Germinal center (tissue), 1 donor: Measurements from ENCODE around the gene GMDS.

ENCODE experiments used
- DNase-seq: peaks from one replicate; pipeline ENCODE4 v3.0.0; 2012; ENCODE audit warnings: mixed read lengths, low spot score

GMDS gene

GRCh38 chr6:1832844-1833787 lies 412.3 kb downstream of the GMDS start:
- no peak for DNase-seq

DNA sequence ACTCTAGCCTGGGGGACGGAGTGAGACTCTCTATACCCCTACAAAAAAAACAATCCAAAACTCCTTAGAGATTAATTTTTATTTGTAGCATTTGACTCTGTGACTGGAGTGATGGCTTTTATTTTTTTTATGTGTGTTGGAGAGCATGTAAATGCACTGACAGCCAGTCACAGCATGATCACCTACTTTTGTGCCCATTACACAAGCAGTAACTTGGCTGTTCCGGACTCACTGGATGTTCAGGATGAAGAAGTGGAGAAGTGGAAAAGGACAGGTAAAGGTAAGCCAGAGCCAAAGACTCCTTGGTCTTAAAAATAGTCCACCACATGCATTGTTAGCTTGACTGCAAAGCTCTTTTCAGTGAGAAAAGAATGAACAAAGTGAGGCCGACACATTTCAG lies 413.0 kb downstream of the GMDS start:
- DNase-seq, result no peak

- no peak for DNase-seq
These were observed 417.2 kb downstream of the GMDS start for GRCh38 chr6:1827984-1828793.

DNA sequence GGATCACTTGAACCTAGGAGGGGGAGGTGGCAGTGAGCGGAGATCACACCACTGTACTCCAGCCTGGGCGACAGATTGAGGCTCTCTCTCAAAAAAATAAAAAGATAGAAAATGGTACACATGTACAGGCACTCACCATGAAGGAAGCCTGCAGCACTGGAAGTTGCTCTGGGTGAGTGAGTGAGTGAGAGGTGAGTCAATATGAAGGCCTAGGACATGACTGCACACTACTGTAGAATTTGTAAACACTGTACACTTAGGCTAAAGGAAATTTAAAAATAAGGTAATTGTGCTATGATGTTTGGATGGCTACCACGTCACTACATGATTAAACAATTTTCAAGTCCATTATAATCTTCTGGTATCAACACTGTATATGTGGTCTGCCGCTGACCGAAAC lies 419.5 kb downstream of the GMDS start:
- no peak for DNase-seq

DNA sequence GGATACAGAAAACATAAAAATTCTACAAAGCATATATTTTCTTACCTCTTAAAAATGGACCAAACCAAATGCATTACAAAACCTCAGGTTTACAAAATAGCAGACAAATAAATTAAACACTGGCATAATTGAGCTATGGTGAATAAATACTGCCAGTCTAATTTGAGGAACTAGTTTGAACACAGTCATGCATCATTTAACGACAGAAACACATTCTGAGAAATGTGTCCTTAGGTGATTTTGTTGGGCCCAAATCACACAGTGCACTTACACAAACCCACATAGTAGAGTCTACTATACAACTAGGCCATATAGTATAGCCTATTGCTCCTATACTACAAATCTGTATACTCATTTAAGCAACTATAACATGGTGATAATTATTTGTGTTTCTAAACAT lies 420.1 kb downstream of the GMDS start:
- no peak for DNase-seq

DNA sequence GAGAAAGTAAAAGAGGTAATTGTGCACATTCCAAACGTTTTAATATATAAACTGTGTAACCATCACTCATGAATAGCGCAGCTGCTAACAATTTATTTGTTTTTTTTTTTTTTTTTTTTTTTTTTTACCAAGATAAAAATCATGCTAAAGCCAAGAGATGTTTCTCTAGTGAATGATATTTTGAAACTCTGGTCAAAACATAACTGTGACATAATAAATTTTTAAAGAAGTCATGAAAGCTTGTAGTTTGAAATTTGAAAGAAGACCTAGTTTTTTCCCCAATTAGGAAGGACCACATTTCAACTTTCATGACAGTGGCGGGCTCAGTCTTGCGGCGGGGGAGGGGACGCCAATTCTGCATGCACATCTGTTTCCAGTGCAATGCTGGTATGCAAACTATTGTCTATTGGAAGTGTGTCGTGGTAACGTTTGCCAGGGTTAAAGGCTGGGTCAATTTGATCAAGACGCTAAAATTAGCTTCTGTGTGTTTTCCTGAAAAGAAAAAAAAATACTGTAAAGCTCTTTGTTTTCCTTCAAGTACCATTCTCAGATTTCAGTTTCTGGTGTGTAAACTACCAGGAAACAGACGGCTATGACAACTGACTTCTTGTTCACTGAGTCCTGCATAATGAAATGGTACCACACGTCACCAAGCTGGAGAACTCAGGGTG lies 423.8 kb downstream of the GMDS start:
- no peak for DNase-seq

GRCh38 chr6:1821164-1821512 lies 424.3 kb downstream of the GMDS start:
- DNase-seq, result no peak

GRCh38 chr6:1820714-1821113 lies 424.7 kb downstream of the GMDS start:
- DNase-seq, result no peak

DNA sequence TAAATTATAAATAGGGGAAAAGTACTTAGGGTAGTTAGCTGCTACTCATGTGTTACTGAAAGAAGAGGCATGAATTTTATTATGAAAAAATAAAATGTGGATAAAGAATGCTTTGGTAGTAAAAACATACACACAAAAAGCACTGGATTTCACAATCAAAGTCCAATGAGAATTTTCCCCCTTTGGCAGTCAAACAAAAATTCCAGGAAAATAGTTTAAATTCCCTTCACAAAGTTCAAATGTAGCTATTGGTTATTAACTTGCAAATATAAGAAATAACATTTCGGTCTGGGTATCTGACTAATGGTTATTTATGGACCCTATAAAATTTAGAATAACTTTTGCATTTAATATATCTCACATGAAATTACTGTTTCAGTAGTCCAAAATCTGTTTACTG lies 425.2 kb downstream of the GMDS start:
- DNase-seq, result no peak

- no peak for DNase-seq
These were observed 426.4 kb downstream of the GMDS start for GRCh38 chr6:1819007-1819406.

DNA sequence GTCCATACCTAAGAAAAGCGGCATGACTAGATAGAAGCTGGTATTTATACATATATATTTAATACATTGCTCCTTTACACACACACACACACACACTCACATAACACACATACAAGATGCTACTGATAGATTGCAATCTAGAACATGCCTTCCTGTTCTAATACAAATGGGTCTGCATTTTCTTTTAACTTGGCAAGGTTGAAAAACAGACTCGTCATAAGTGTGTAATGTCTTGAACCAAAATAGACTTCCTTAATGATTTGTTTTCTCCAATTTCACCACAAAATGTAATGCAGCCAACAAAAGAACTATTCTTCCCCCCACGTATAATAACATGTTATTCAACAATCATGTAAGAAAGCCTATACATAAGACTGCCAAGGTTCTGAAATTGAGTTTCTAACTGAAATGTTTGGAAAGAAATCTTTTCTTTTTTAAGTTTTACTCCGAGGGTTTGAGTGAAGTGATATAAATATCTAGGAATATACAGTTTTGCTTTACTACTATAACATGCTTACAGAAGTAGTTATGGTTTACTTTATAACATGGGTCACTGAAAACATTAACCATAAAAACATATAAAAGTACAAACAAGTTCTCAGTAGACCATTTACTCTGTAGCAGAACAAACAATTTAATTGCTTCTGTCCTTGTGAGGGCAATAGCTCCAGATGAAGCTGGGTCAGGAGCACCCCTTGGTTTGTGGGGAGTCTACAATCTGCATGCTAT lies 428.2 kb downstream of the GMDS start:
- DNase-seq, result no peak

DNA sequence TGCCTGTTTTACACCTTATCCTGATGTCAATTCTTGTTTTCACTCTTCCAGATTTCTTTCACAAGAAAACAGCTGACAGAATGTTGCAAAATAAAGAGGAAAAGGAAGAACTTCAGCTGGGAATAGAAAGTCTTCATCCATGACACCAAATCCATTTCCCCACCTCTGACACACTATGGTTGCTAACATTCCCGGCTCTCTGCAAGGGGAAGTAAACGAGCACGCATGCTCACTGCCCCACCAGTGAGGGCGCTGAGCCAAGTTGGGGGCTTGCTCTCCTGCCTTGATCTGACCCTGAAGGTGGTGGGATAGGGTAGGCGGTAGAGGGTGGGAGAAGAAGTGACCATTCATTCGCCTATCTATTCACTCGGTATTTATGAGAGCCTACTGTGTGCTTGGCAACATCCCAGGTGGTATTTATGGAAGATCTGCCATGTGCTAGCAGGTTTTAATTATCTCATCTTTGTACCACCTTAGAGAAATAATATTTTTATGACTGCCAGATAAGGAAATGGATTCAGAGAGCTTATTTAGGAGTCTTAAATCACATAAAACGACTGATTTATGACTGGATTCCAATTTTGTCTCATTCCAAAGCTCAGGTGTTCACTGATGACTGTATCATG lies 429.5 kb downstream of the GMDS start:
- no peak for DNase-seq

DNA sequence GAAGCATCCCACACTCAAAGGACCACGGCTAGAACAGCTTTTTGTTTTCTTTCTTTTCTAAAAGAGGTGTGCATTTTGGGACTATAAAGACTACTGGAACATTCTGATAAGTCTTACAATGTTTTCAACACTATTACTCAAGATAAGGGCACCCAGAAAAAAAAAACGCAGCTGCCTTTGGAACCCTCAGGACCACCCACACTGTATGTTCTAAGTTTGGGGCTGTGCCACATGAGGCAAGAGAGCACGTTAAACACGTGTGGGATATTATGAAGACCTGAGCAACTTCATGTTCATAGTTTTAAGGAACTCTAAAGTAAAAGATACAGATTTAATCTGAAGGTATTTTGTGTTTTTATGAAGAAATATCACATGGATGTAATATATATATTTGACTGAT lies 431.1 kb downstream of the GMDS start:
- DNase-seq, result no peak

GRCh38 chr6:1812487-1812886 lies 432.9 kb downstream of the GMDS start:
- no peak for DNase-seq

DNA sequence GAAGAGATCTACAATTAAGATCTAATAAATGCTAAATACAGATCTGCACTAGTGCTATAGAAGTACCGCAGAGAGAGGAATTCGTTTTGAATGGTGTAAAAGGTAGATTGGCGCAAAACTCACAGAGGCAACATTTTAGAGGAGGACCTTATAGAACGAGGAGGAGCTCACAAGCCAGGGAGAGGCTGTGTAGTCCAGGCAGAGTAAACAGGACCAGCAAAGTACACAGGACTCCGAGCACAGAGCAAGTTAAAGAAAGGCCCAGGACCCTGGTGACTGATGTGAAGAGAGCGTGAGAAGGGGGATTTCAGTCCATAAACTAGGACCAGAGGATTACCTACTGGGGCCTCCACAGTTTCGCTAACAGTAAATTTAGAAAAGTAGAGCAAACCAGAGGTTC lies 433.4 kb downstream of the GMDS start:
- DNase-seq, result no peak

DNA sequence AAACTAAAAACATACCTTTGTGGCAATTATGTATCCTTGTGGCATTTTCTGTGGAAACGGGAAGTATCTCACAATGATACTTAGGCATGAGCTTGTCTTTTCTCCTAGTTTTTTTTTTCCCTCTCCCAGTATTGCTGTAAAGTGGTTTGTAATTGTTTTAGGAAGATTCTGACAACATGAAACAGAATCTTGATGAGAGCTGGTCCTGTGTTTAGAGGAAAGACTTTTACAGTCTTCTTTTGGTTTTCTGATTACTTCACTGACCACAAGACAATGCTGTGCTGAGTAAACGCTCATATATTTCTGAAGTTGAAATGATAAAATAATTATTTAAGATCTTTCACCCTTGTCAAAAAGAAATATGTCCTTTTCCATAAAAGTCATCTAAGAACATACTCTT lies 434.5 kb downstream of the GMDS start:
- DNase-seq, result no peak

DNA sequence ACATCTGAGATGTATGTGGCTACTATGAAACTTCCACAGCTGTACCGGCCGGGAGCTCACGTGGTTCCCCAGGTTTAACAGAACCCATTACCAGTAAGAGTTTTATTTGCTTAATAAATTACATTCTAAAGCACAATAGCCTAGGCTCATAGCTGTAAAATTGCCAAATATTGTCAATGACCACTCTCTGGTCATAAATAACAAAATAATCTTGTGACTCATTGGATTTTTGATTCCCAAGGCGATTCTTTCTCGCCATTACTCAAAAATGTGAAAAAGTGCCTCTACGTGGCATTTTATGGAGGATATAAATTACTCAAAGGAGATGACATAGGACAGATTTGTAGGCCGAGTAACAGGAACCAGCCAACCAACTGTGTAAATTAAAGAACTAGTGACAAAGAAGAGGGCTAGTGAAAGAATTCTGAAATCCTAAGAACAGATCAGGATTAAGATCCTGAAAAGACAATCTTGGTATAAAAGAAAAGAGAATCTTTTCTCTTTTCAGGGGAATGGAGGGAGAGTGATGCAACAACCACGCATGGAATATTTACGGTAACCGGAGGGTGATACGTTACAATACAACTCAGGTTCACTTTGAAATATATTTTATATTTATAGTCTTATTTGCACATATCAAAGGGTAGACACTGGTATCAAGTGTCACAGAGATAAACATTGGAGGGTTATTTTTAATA lies 436.0 kb downstream of the GMDS start:
- no peak for DNase-seq

DNA sequence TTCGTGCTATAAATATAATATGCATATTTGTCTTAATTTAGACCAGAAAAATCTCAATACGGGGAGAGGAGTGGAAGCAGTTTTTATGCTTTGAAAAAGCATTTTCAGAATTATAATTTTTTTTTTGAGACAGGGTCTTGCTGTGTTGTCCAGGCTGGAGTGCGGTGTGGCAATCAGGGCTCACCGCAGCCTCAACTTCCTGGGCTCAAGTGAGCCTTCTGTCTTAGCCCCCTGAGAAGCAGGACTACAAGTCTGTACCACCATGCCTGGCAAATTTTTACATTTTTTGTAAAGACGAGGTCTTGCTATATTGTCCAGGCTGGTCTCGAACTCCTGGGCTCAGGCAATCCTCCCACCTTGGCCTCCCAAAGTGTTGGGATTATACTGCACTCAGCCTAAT lies 438.5 kb downstream of the GMDS start:
- no peak for DNase-seq

DNA sequence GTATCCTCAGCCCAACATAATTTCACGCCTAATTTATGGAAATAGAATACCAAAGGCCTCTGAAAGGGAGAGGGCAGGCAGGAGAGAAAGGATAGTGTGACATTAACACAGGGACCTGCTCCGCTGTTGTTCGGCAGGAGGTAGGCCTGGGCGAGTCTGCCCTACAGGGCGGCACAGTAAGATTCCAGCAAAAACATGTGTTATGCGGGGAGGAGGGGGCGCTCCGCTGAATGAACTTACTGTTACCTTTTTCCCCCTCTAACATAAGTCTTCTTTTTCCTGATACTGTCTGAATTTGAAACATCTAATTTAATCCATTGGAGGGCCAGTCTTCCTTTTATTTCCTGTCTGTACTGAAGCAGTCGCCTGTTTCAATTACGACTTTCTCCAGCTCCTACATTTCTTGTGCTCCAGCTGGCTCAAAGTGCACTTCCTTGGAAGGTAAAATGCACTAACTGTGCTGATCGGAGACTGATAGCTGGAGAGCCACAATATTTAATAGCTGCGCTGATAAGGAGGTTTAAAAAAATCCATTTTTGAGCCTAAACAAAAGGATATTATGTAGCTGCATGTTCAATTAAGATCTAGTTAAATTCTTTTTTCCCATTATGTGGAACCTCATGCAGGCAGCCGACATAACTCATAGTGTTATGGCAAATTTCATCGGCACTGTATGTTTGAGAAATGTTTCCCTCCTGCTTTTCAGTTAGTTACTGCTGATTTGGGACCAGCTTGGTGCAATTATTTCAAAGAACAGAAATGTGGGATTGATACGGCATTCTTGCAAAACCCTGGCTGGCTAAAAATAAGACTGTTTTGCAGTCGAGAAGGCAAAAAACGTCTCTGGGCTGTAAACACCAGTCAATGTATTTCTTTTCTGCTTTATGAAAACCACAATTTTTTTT lies 442.7 kb downstream of the GMDS start:
- no peak for DNase-seq

- DNase-seq, result no peak
These were observed 444.0 kb downstream of the GMDS start for GRCh38 chr6:1801401-1801800.
